ENCODE results near the gene TPSD1.
"Not testable (repeated sequence)": the region's sequence is repeated elsewhere in the genome, so short reads cannot be mapped to it uniquely, and the experiment has no call there.

The TPSD1 gene

DNA sequence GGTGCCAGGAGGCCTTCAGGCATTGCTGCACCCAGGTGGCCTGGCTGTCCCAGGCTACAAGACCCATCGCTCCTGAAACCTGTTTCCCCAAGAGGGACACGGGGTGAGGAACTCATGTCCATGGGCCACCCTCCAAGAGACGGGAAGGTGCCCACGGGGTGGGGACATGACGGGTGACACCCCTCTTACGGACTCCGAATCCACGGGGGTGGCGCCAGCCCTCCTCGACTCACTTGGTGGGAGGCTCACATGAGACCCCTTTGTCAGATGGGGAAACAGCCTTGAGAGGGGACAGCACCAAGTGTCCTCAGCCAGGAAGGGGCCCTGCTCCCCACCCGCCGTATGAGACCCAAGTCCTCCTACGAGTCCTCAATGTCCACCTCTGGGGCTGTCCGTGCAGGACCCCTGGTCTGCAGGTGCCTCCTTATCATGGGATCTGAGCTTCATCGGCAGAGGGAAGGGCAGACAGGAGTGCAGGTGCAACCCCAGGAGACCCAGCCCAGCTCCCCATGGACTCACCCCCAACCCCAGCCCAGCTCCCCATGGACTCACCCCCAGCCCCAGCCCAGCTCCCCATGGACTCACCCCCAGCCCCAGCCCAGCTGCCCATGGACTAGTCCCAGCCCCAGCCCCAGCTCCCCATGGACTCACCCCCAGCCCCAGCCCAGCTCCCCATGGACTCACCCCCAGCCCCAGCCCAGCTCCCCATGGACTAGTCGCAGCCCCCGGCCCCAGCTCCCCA lies 25.2 kb upstream of the TPSD1 start:
- not testable (repeated sequence) for H3K27me3 ChIP-seq (ENCODE audit: control insufficient read depth, insufficient read depth, low read length); H3K9me3 ChIP-seq (ENCODE audit: control insufficient read depth, insufficient read depth, low read length); H3K27ac ChIP-seq (ENCODE audit: low read depth, low read length); H3K4me1 ChIP-seq (ENCODE audit: control insufficient read depth, insufficient read depth, low read length); H3K36me3 ChIP-seq (ENCODE audit: control insufficient read depth, insufficient read depth, low read length); H3K9ac ChIP-seq (ENCODE audit: low read depth, low read length); H3K4me3 ChIP-seq (ENCODE audit: low read depth, low read length)

DNA sequence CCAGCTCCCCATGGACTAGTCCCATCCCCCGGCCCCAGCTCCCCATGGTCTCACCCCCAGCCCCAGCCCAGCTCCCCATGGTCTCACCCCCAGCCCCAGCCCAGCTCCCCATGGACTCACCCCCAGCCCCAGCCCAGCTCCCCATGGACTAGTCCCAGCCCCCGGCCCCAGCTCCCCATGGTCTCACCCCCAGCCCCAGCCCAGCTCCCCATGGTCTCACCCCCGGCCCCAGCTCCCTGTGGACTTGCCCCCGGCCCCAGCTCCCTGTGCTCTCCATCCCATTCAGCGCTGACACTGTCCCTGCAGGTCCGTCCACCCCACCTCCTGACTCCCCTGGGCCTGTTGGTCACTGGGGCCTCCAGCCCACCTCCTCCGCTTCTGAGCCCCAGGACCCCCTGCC lies 24.6 kb upstream of the TPSD1 start:
- not testable (repeated sequence) for H3K9ac ChIP-seq (ENCODE audit: low read depth, low read length); H3K4me3 ChIP-seq (ENCODE audit: low read depth, low read length); H3K9me3 ChIP-seq (ENCODE audit: control insufficient read depth, insufficient read depth, low read length); H3K4me1 ChIP-seq (ENCODE audit: control insufficient read depth, insufficient read depth, low read length); H3K27ac ChIP-seq (ENCODE audit: low read depth, low read length); H3K36me3 ChIP-seq (ENCODE audit: control insufficient read depth, insufficient read depth, low read length); H3K27me3 ChIP-seq (ENCODE audit: control insufficient read depth, insufficient read depth, low read length)

DNA sequence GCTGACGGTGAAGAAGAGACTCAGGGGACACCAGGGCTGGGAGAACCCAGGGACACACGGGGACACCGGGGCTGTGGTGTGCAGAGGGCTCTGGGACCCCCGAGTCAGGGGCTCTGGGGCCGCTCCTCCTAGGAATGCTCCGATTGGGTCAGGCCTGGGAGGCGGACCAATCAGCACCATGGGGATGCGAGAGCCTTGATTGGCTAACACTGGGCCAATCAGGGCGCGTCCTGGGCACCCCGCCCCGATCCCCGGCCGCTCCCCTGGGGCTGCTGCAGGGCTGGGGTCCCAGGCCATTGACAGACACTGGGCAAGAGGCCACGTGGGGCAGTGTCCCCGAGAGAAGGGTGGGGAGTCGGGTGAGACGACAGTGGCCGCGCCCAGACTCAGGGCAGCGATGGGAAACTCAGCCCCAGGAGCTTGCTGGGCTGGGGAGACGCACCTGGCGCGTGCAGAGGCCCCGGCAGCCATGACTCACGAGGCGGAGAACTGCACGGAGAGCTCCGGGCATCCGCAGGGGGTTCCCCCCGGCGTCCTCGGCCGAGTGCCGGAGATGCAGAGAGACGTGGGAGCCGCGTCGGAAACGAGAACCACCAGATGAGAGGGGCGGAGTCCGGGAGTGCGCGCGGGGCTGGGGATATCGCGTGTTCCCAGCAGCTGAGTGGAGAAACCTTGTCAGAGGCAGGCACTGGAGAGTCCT lies 23.7 kb upstream of the TPSD1 start:
- not testable (repeated sequence) for H3K36me3 ChIP-seq (ENCODE audit: control insufficient read depth, insufficient read depth, low read length); H3K4me1 ChIP-seq (ENCODE audit: control insufficient read depth, insufficient read depth, low read length); H3K27ac ChIP-seq (ENCODE audit: low read depth, low read length); H3K4me3 ChIP-seq (ENCODE audit: low read depth, low read length); H3K9me3 ChIP-seq (ENCODE audit: control insufficient read depth, insufficient read depth, low read length); H3K27me3 ChIP-seq (ENCODE audit: control insufficient read depth, insufficient read depth, low read length); H3K9ac ChIP-seq (ENCODE audit: low read depth, low read length)

DNA sequence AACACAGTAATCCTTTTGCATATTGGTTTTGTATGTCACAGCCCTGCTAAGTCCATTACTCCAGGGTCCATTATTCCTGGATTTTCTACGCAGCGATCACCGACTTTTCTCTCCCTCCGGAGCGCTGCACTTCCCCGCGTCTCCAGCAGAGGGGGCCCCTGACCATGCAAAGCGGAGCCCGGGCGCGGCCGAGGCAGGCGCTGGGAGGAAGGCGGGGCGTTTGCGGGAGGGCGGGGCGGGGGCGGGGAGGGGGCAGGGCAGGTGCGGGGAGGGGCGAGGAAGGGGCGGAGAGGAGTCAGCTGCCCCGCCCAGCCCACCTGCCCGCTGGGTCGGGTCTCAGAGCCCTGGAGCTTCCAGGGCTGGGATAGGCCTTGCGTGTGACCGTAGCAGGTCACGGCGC lies 19.2 kb upstream of the TPSD1 start:
- H3K4me1 ChIP-seq (ENCODE audit: control insufficient read depth, insufficient read depth, low read length); H3K9me3 ChIP-seq (ENCODE audit: control insufficient read depth, insufficient read depth, low read length); H3K4me3 ChIP-seq (ENCODE audit: low read depth, low read length); H3K9ac ChIP-seq (ENCODE audit: low read depth, low read length); H3K36me3 ChIP-seq (ENCODE audit: control insufficient read depth, insufficient read depth, low read length); H3K27me3 ChIP-seq (ENCODE audit: control insufficient read depth, insufficient read depth, low read length); H3K27ac ChIP-seq (ENCODE audit: low read depth, low read length): not testable (repeated sequence)

DNA sequence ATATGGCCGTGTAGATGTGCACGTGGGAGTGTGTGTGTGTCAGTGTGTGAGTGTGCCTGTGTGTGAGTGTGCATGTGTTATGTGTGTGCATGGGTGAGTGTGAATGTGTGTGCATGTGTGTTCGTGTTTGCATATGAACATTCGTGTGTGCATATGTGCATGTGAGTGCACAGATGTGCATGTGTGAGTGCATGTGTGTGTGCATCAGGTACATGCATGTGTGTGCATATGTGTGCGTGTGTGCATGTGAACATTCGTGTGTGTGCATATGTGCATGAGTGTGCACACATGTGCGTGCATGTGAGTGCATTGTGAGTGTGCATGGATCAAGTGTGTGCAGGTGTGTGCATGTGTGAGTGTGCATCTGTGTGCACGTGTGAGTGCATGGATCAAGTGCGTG lies 17.9 kb upstream of the TPSD1 start:
- Histone ChIP-seq H3K9ac (ENCODE audit: low read depth, low read length) (no peak overlapping the region), H3K36me3 (ENCODE audit: control insufficient read depth, insufficient read depth, low read length) (no peaks in the 10 kb centered on the region), H3K4me1 (ENCODE audit: control insufficient read depth, insufficient read depth, low read length) (no peaks in the 10 kb centered on the region), H3K4me3 (ENCODE audit: low read depth, low read length) (no peak overlapping the region), H3K9me3 (ENCODE audit: control insufficient read depth, insufficient read depth, low read length) (no peaks in the 10 kb centered on the region), H3K27ac (ENCODE audit: low read depth, low read length) (no peak overlapping the region), H3K27me3 (ENCODE audit: control insufficient read depth, insufficient read depth, low read length) (no peaks in the 10 kb centered on the region)

DNA sequence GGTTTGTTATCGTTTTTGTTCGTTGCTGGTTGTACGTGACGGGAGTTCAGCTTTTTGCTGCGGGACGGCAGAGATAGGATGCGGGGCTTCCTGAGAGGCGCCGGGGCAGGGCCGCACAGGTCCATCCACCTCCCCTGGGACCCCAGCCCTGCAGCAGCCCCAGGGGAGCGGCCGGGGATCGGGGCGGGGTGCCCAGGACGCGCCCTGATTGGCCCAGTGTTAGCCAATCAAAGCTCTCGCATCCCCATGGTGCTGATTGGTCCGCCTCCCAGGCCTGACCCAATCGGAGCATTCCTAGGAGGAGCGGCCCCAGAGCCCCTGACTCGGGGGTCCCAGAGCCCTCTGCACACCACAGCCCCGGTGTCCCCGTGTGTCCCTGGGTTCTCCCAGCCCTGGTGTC lies 17.0 kb upstream of the TPSD1 start:
- H3K36me3 ChIP-seq (ENCODE audit: control insufficient read depth, insufficient read depth, low read length); H3K9ac ChIP-seq (ENCODE audit: low read depth, low read length); H3K27ac ChIP-seq (ENCODE audit: low read depth, low read length); H3K9me3 ChIP-seq (ENCODE audit: control insufficient read depth, insufficient read depth, low read length); H3K27me3 ChIP-seq (ENCODE audit: control insufficient read depth, insufficient read depth, low read length); H3K4me3 ChIP-seq (ENCODE audit: low read depth, low read length); H3K4me1 ChIP-seq (ENCODE audit: control insufficient read depth, insufficient read depth, low read length): not testable (repeated sequence)

DNA sequence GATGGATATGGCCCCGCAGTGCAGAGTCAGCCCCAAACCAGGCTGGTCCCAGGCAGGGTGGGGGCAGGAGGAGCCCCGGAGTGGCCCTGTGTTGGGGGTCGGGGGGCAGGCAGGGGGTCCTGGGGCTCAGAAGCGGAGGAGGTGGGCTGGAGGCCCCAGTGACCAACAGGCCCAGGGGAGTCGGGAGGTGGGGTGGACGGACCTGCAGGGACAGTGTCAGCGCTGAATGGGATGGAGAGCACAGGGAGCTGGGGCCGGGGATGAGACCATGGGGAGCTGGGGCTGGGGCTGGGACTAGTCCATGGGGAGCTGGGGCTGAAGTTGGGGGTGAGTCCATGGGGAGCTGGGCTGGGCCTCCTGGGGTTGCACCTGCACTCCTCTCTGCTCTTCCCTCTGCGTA lies 16.3 kb upstream of the TPSD1 start:
- not testable (repeated sequence) for H3K4me1 ChIP-seq (ENCODE audit: control insufficient read depth, insufficient read depth, low read length); H3K36me3 ChIP-seq (ENCODE audit: control insufficient read depth, insufficient read depth, low read length); H3K4me3 ChIP-seq (ENCODE audit: low read depth, low read length); H3K9ac ChIP-seq (ENCODE audit: low read depth, low read length); H3K27me3 ChIP-seq (ENCODE audit: control insufficient read depth, insufficient read depth, low read length); H3K27ac ChIP-seq (ENCODE audit: low read depth, low read length); H3K9me3 ChIP-seq (ENCODE audit: control insufficient read depth, insufficient read depth, low read length)

DNA sequence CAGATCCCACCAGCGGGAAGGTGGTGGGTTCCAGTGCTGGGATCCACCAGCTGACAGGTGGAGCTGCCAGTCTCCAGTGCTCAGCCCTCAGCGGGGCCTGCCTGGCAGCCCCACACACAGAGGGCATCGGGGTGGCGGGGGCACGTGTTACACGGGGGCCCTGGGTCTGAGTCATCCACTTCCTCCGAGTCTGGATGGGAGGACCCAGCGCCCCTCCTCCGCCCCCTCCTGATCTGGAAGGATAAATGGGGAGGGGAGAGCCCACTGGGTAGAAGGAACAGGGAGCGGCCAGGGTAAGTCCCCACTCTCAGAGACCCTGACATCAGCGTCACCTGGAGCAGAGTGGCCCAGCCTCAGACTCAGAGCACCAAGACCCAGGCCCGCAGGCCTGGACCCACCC lies 15.4 kb upstream of the TPSD1 start, which contains the start of gene TPSAB1:
TSS of gene TPSAB1 (plus strand) at position 270 of the 400 bp plus-strand sequence. CDS start 234 bp downstream, outside the sequence.
- not testable (repeated sequence) for H3K9me3 ChIP-seq (ENCODE audit: control insufficient read depth, insufficient read depth, low read length); H3K9ac ChIP-seq (ENCODE audit: low read depth, low read length); H3K27ac ChIP-seq (ENCODE audit: low read depth, low read length); H3K4me3 ChIP-seq (ENCODE audit: low read depth, low read length); H3K4me1 ChIP-seq (ENCODE audit: control insufficient read depth, insufficient read depth, low read length); H3K27me3 ChIP-seq (ENCODE audit: control insufficient read depth, insufficient read depth, low read length); H3K36me3 ChIP-seq (ENCODE audit: control insufficient read depth, insufficient read depth, low read length)

DNA sequence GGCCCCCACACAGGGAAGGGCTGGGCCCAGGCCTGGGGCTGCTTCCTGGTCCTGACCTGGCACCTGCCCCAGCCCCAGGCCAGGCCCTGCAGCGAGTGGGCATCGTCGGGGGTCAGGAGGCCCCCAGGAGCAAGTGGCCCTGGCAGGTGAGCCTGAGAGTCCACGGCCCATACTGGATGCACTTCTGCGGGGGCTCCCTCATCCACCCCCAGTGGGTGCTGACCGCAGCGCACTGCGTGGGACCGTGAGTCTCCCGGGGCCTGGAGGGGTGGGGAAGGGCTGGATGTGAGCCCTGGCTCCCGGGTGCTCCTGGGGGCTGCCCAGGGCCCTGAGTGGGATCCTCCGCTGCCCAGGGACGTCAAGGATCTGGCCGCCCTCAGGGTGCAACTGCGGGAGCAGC lies 14.8 kb upstream of the TPSD1 start:
- H3K27me3 ChIP-seq (ENCODE audit: control insufficient read depth, insufficient read depth, low read length); H3K4me1 ChIP-seq (ENCODE audit: control insufficient read depth, insufficient read depth, low read length); H3K4me3 ChIP-seq (ENCODE audit: low read depth, low read length); H3K27ac ChIP-seq (ENCODE audit: low read depth, low read length); H3K36me3 ChIP-seq (ENCODE audit: control insufficient read depth, insufficient read depth, low read length); H3K9me3 ChIP-seq (ENCODE audit: control insufficient read depth, insufficient read depth, low read length); H3K9ac ChIP-seq (ENCODE audit: low read depth, low read length): not testable (repeated sequence)

DNA sequence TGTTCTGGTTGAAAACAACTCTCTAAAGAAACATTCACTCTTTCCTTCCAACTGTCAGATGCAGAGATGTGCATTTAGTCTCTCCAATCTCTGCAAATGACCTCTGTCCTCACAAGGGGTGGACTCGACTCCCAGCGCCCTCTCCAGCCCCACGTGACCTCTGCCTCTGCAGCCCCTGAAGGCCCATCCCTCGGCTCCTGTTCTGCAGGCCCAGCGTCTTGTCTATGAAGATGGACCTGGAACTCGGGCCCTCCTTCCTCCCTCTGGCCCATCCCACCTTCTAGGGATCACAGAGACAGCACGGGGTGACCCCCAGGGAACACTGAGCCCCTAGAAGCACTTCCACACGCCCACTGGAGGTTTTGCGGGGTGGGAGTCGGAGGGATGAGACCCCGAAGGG lies 12.5 kb upstream of the TPSD1 start:
- H3K9me3 ChIP-seq (ENCODE audit: control insufficient read depth, insufficient read depth, low read length); H3K36me3 ChIP-seq (ENCODE audit: control insufficient read depth, insufficient read depth, low read length); H3K4me3 ChIP-seq (ENCODE audit: low read depth, low read length): not testable (repeated sequence)

DNA sequence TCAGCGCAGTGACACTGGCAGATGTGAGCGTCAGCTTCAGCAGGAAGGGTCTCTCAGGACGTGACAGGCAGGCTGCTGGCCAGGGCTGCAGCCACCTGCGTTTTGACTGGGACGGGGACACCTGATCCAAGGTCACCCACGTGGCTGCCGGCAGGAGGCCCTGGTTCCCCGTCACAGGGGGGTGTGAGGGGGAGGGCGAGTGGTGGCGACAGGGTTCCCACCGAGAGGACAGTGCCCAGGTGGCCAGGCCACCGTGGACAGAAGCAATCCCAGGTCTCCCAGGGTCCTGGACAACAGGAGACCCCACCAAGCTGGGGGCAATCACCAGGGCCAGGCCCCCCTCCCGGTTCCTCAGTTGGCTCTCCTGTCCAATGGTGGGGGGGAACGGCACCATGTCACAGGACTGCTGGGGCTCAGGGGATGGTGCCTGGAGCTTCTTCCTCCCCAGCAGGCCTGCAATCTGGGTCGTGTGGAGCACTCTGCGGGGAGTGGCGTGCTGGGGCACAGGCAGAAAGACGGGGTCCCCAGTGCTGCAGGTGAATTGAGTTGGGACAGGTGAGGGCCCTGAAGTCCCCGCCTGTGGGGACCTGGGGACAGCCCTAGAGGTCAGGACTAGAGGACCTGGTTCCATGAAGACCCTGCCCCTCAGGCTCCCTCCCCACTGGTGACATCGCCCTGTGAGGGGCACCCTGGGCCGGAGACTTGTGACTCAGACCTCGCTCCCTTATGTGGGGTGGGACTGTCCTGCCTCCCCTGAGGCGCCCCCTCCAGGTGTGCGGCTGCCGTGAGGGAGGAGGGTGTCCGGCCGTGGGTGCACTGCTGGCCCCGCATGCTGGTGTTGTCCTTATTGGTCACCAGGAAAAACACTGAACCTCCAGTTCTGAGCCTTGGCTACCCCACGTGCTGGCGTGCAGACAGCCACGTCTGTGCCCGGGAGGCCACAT lies 11.7 kb upstream of the TPSD1 start:
- not testable (repeated sequence) for H3K4me3 ChIP-seq (ENCODE audit: low read depth, low read length); H3K27ac ChIP-seq (ENCODE audit: low read depth, low read length); H3K36me3 ChIP-seq (ENCODE audit: control insufficient read depth, insufficient read depth, low read length); H3K9ac ChIP-seq (ENCODE audit: low read depth, low read length); H3K9me3 ChIP-seq (ENCODE audit: control insufficient read depth, insufficient read depth, low read length); H3K4me1 ChIP-seq (ENCODE audit: control insufficient read depth, insufficient read depth, low read length)
- H3K27me3 ChIP-seq (ENCODE audit: control insufficient read depth, insufficient read depth, low read length), result peaks cover 14% of the 10 kb centered on the region

More for the DNA sequence above, 12.5 kb upstream of the TPSD1 start:
- H3K27me3 ChIP-seq (ENCODE audit: control insufficient read depth, insufficient read depth, low read length), result peaks cover 14% of the 10 kb centered on the region
- not testable (repeated sequence) for H3K4me1 ChIP-seq (ENCODE audit: control insufficient read depth, insufficient read depth, low read length); H3K9ac ChIP-seq (ENCODE audit: low read depth, low read length); H3K27ac ChIP-seq (ENCODE audit: low read depth, low read length)
